HFFc6 (cell line): Measurements from ENCODE around the gene TTLL6. TPM values are rescaled to one million over a fixed set of nuclear protein-coding genes. Genes with fewer than 3 reads are reported as not detected.

Experiments used
- DNase-seq: peaks from one replicate; pipeline ENCODE4 v3.0.0-alpha.2; 2018
- H3K27ac Mint-ChIP-seq: 2 replicates; pipeline ENCODE4 v1.8.0; 2020; ENCODE audit warnings: mild to moderate bottlenecking, mixed read lengths
- H3K27me3 Mint-ChIP-seq: 2 replicates; pipeline ENCODE4 v1.8.0; 2021; ENCODE audit warnings: mild to moderate bottlenecking, moderate library complexity, mixed read lengths; ENCODE audit not compliant: insufficient read depth
- H3K36me3 Mint-ChIP-seq: 2 replicates; pipeline ENCODE4 v1.8.0; 2021; ENCODE audit warnings: low read depth, mixed read lengths
- H3K4me1 Mint-ChIP-seq: 2 replicates; pipeline ENCODE4 v1.8.0; 2020; ENCODE audit warnings: low read depth, mixed read lengths
- H3K4me3 Mint-ChIP-seq: 2 replicates; pipeline ENCODE4 v1.8.0; 2020; ENCODE audit warnings: mild to moderate bottlenecking, moderate library complexity, mixed read lengths
- H3K9me3 Mint-ChIP-seq: 2 replicates; pipeline ENCODE4 v1.8.0; 2020; ENCODE audit warnings: mild to moderate bottlenecking, mixed read lengths
- total RNA-seq, 6 experiments: library from RNA; stranded (reverse); fragmentation: NEBNext Ultra II Directional; extraction: Animal tissue kit (Norgen Biotek cat#: 25700); gene quantifications; 2 replicates in 1 of 6; 3 replicates in 5 of 6; pipeline ENCODE4 v1.2.3, GENCODE V29; 2021
- TF ChIP-seq, protein P1 (sequence below): fragments of 200-600 bp; sonication (generic); IDR thresholded peaks from 2 replicates; pipeline ENCODE4 v1.5.0; 2021; ENCODE audit warnings: antibody characterized with exemption, mild to moderate bottlenecking

Gene TTLL6
- total RNA-seq, 6 experiments from 2014 or later, result not detected

DNA sequence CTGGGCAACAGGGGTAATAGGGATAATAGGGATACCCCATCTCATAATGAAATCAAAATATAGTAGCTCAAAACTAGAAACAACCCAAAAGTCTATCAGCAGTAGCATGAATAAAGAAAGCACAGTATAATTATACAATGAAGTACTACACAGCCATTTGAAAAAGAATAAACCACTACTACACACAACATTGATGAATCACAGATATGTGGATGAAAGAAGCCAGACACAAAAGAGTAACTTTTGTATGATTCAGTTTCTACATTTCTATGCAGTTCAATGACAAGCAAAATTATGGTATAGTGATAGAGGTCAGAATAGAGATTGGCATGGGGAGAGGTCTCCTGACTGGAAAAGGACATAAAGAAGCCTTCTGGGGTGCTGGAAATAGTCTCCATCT, 85.7 kb downstream of the TTLL6 start:
- no peak for DNase-seq
- Mint-ChIP-seq H3K9me3 (no peaks in the 10 kb centered on the region), H3K36me3 (no peaks in the 10 kb centered on the region), H3K4me3 (no peak overlapping the region), H3K27ac (no peak overlapping the region), H3K27me3 (peaks cover 87% of the 10 kb centered on the region), H3K4me1 (peaks cover 6% of the 10 kb centered on the region; the same call in 1 of the 2 replicates)
- TF ChIP-seq, protein P1, sequence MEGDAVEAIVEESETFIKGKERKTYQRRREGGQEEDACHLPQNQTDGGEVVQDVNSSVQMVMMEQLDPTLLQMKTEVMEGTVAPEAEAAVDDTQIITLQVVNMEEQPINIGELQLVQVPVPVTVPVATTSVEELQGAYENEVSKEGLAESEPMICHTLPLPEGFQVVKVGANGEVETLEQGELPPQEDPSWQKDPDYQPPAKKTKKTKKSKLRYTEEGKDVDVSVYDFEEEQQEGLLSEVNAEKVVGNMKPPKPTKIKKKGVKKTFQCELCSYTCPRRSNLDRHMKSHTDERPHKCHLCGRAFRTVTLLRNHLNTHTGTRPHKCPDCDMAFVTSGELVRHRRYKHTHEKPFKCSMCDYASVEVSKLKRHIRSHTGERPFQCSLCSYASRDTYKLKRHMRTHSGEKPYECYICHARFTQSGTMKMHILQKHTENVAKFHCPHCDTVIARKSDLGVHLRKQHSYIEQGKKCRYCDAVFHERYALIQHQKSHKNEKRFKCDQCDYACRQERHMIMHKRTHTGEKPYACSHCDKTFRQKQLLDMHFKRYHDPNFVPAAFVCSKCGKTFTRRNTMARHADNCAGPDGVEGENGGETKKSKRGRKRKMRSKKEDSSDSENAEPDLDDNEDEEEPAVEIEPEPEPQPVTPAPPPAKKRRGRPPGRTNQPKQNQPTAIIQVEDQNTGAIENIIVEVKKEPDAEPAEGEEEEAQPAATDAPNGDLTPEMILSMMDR, result no peak

DNA sequence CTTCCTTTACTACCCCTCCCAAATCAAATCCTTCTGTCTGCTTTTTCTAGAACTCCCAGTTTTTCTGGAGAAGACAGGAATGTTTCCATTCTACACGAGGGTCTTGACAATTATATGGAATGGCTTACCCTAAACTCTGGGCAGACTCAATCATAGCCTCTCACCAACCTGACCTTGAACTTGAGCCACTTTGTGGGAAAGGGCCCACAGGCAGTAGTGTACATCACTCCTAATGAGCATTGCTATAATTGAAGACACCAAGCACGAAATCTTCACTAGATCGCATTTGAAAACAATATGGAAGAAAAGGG, 86.8 kb downstream of the TTLL6 start:
- peaks cover 8% of the 10 kb centered on the region for H3K4me1 Mint-ChIP-seq
- no peaks in the 10 kb centered on the region for H3K36me3 Mint-ChIP-seq
- TF ChIP-seq, protein P1, result no peak
- no peak overlapping the region for H3K4me3 Mint-ChIP-seq
- peaks cover 88% of the 10 kb centered on the region for H3K27me3 Mint-ChIP-seq
- DNase-seq, result no peak
- no peaks in the 10 kb centered on the region for H3K9me3 Mint-ChIP-seq
- H3K27ac Mint-ChIP-seq, result no peak overlapping the region

DNA sequence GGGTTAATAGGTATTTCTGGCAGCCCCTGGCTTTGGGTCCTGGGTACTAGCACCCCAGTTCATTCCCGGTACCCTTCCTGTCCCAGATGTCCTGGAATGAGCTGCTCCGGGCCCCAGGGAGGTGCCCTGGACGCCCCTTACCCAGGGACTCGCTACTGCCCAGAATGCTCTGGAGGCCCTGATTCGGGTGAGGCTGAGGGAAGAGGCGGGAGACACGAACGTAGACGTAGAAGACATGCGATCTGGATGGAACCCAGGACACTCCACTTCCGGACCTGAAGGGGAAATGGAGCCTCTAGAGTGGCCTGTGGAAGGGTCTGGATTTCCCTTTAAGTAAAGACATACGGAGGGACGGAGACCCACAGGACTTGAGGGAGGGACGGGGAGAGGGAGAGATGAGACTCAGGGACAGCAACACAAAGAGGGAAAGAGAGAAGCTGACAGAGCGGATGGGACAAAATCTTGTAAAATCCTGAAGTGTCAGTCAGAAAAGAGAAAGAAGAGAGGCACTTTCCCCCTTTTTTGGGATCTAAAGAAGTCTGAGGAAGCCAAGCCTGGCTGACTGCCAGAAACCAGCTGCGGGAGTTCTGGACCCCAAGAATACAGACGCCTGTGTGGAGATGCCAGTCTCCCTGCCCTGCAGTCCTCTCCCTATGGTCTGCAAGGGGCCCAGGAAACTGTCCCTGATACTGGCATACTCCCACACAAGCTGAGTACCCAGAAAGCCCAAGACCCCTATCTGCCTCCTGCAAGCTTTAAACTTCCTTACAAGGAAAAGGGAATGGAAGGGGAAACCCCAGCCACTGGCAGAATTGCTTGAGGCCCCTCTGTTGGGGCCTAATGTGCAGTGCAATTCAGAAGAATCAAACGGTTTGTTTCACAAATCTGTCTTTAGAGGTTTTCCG, 87.4 kb downstream of the TTLL6 start:
- peaks cover 88% of the 10 kb centered on the region for H3K27me3 Mint-ChIP-seq
- H3K27ac Mint-ChIP-seq, result no peak overlapping the region
- TF ChIP-seq, protein P1, result no peak
- H3K36me3 Mint-ChIP-seq, result no peaks in the 10 kb centered on the region
- no peak overlapping the region for H3K4me3 Mint-ChIP-seq
- DNase-seq, result no peak
- H3K4me1 Mint-ChIP-seq, result peaks cover 13% of the 10 kb centered on the region
- H3K9me3 Mint-ChIP-seq, result no peaks in the 10 kb centered on the region

DNA sequence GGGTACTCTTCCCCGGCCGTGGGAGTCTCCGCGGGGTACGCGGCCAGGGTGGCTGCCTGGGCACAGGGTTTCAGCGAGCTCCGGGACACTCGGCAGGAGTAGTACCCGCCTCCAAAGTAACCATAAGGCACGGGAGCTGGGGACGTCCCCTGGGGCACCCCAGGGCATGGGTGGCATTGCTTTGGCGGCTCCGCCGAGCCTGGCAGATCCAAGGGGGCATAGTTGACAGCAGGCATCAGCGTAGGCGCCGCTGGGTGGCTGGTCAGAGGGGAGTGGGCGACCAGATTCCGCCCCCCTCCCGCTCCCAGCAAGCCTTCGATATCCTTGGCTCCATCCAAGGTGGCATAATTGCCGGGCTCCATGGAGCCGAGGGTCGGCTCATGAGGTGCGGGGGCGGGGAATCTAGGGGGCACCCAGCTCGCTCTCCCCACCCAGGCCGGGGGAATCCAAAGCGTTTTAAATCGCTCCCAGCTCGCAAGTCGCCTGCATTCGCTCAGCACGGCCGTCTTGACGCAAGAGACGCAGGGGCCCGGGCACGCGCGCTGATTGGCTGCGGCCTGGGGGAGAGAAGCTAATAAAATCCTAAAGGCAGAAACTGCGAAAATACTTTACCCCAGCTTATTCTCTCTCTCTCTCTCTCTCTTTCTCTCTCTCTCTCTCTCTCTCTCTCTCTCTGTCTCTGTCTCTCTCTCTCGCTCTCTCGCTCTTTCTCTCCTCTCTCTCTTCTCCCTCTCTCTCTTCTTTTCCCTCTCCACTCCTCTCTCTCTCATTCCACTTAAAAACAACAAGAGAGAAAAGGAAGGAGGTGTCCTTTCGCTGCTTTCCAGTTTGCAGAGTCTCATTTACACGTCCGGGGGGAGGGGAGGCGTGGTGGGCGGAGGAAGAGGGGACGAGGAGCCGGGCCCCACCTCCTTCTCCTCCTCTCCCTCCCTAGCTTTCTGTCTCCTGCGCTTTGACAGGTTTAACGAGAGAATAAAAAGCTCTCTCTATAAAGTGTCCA, 88.5 kb downstream of the TTLL6 start, which contains the start of gene HOXB13:
HOXB13 (minus strand) TSS at position 519 of the 1,000 bp plus-strand sequence; CDS start at position 362, 157 bp downstream.
- no peak within 1 kb of the TSS for H3K27ac Mint-ChIP-seq
- TF ChIP-seq, protein P1, result no peak
- H3K36me3 Mint-ChIP-seq, result no peaks in the 10 kb centered on the region
- no peak for DNase-seq
- H3K9me3 Mint-ChIP-seq, result no peaks in the 10 kb centered on the region
- peak within 1 kb of the TSS; percentile 58; the same call in 1 of the 2 replicates for H3K4me3 Mint-ChIP-seq
- peaks cover 87% of the 10 kb centered on the region for H3K27me3 Mint-ChIP-seq
- peaks cover 22% of the 10 kb centered on the region for H3K4me1 Mint-ChIP-seq

DNA sequence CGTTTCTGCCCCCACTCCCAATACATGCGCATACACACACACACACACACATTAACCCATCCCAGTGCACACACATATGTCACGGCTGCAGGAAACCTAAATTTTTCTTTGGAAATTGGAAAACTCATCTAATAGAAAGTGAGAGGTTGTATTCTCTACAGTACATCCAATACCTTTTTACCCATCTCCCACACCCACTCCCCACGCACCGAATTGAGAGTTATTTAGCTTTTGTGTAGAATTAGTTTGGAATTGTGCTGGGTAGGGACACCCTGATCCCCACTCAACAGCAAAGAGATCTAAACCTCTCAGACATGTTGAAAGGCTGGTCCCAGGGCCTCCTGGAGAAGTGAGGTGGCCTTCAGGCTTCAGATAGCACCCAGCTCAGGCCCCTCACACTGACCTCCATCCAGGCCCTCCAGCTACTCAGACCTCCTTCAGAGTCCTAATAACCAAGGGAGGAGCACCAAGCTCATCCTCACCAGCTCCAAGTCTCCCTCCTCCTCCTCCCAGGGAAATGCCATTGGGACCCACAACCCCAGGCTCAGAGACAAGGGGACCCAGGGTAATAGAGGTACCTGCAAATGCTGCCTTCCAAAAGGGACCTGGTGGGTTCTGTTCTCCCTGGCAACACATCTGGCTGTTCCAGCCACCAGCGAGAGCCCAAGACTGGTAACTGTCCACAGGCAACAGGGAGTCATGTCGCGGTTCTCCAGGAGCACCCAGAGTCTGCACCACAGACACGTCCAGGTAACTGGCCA, 89.4 kb downstream of the TTLL6 start:
- H3K4me1 Mint-ChIP-seq, result peaks cover 22% of the 10 kb centered on the region
- no peak overlapping the region for H3K27ac Mint-ChIP-seq
- TF ChIP-seq, protein P1, result no peak
- no peaks in the 10 kb centered on the region for H3K9me3 Mint-ChIP-seq
- no peak overlapping the region for H3K4me3 Mint-ChIP-seq
- no peak for DNase-seq
- peaks cover 84% of the 10 kb centered on the region for H3K27me3 Mint-ChIP-seq
- H3K36me3 Mint-ChIP-seq, result no peaks in the 10 kb centered on the region
